HCT116 (cell line): ENCODE data around the gene STK31. TPM values are rescaled to one million over a fixed set of nuclear protein-coding genes. Genes with fewer than 3 reads are reported as not detected.

ENCODE experiments used
- ATAC-seq: fragments of 200-7000 bp; cut with Tn5 transposase; 2 replicates; pipeline ENCODE4 v1.9.1; 2020; ENCODE audit warnings: mild to moderate bottlenecking, moderate library complexity
- BruUV-seq: library from RNA; stranded (reverse); fragments of 400-500 nt; replicated peaks from 2 replicates; lab custom pipeline; 2021; lab: Mats Ljungman, UMichigan
- CTCF ChIA-PET: fragments of 300-600 bp; sonication (Branson Sonifier 250); formaldehyde crosslinking; loops from one replicate; lab custom pipeline; 2021; ENCODE audit warnings: antibody characterized with exemption; lab: Charles Lee
- POLR2A ChIA-PET: fragments of 300-600, 350-600 bp; sonication (Branson Sonifier 250); formaldehyde crosslinking; loops from one replicate; lab custom pipeline; 2021; ENCODE audit warnings: antibody characterized with exemption; lab: Charles Lee
- RAD21 ChIA-PET, 2 experiments: fragments of 300-600 bp; sonication (Branson Sonifier 250); formaldehyde crosslinking; loops; one replicate each; lab custom pipeline; 2023; ENCODE audit warnings: low total read pairs in 2 of 2; ENCODE audit not compliant: uncharacterized antibody in 2 of 2, unreplicated experiment in 2 of 2, low non-redundant PET in 1 of 2; lab: Charles Lee
- DNase-seq: peaks from one replicate; pipeline ENCODE4 v3.0.0-alpha.2; 2010; ENCODE audit warnings: low read depth, low spot score
- H2AFZ ChIP-seq: fragments of 200-600 bp; shearing (Covaris generic), sonication (generic); 2 replicates; pipeline ENCODE4 v1.6.1; 2017; ENCODE audit warnings: low read depth, mixed run types, mixed read lengths, antibody characterized with exemption, low read length; ENCODE audit not compliant: poor library complexity, severe bottlenecking
- H3K27ac ChIP-seq: 2 replicates; pipeline ENCODE4 v1.5.1; 2012; ENCODE audit warnings: low read depth, low read length
- H3K27me3 ChIP-seq: fragments of 200-600 bp; sonication (generic); 2 replicates; pipeline ENCODE4 v1.6.1; 2016; ENCODE audit warnings: mixed run types, low read length, mixed read lengths; ENCODE audit not compliant: insufficient read depth
- H3K36me3 ChIP-seq, 2 experiments: fragments of 200-500 bp in 1 of 2; fragments of 200-600 bp in 1 of 2; sonication (Bioruptor generic) in 1 of 2; sonication (generic) in 1 of 2; 2 replicates each; pipeline versions ENCODE4 v1.5.1 to v1.6.1; 2014 to 2016; ENCODE audit warnings: low read length in 2 of 2, inconsistent platforms in 1 of 2, mixed read lengths in 1 of 2, mixed run types in 1 of 2; ENCODE audit not compliant: insufficient read depth in 2 of 2, control insufficient read depth in 1 of 2
- H3K4me1 ChIP-seq, 2 experiments: fragments of 200-600 bp in 1 of 2; sonication (generic) in 1 of 2; 2 replicates each; pipeline versions ENCODE4 v1.5.1 to v1.6.1; 2012 to 2017; ENCODE audit warnings: low read length in 2 of 2, inconsistent platforms in 1 of 2, mild to moderate bottlenecking in 1 of 2, mixed read lengths in 1 of 2, mixed run types in 1 of 2, moderate library complexity in 1 of 2; ENCODE audit not compliant: insufficient read depth in 2 of 2, control insufficient read depth in 1 of 2
- H3K4me2 ChIP-seq: fragments of 200-600 bp; sonication (generic); 2 replicates; pipeline ENCODE4 v1.6.1; 2017; ENCODE audit warnings: mixed run types, low read length, mixed read lengths
- H3K4me3 ChIP-seq, 2 experiments: fragments of 200-600 bp in 1 of 2; sonication (generic) in 1 of 2; replicated peaks in 1 of 2; 2 replicates each; pipeline ENCODE4 v1.5.1; 2011 to 2016; ENCODE audit warnings: low read length in 2 of 2, control low read depth in 1 of 2, low read depth in 1 of 2, mild to moderate bottlenecking in 1 of 2, mixed read lengths in 1 of 2, mixed run types in 1 of 2
- H3K79me2 ChIP-seq: fragments of 200-600 bp; sonication (generic); 2 replicates; pipeline ENCODE4 v1.6.1; 2017; ENCODE audit warnings: mild to moderate bottlenecking, mixed run types, low read length, moderate library complexity, mixed read lengths; ENCODE audit not compliant: insufficient read depth
- H3K9ac ChIP-seq: fragments of 200-600 bp; sonication (generic); 2 replicates; pipeline ENCODE4 v1.6.1; 2016; ENCODE audit warnings: low read length, mixed read lengths
- H3K9me2 ChIP-seq: fragments of 200-600 bp; sonication (generic), shearing (Covaris generic); 2 replicates; pipeline ENCODE4 v1.6.1; 2017; ENCODE audit warnings: mixed run types, mild to moderate bottlenecking, moderate library complexity; ENCODE audit not compliant: insufficient read depth
- H3K9me3 ChIP-seq, 2 experiments: fragments of 200-500 bp in 1 of 2; fragments of 200-600 bp in 1 of 2; sonication (Bioruptor generic) in 1 of 2; sonication (generic) in 1 of 2; 2 replicates each; pipeline ENCODE4 v1.6.1; 2014 to 2017; ENCODE audit warnings: low read length in 2 of 2, mixed read lengths in 2 of 2, inconsistent platforms in 1 of 2, low read depth in 1 of 2, mild to moderate bottlenecking in 1 of 2, mixed run types in 1 of 2, moderate library complexity in 1 of 2; ENCODE audit not compliant: control insufficient read depth in 1 of 2, insufficient read depth in 1 of 2
- H4K20me1 ChIP-seq: fragments of 200-600 bp; sonication (generic), shearing (Covaris generic); 2 replicates; pipeline ENCODE4 v1.6.1; 2017; ENCODE audit warnings: mixed run types, mild to moderate bottlenecking, moderate library complexity; ENCODE audit not compliant: insufficient read depth
- CBX3 ChIP-seq: IDR thresholded peaks from 2 replicates; pipeline ENCODE4 v1.6.1; 2012; ENCODE audit warnings: low read depth
- SRF ChIP-seq: IDR thresholded peaks from 2 replicates; pipeline ENCODE4 v1.6.1; 2012; ENCODE audit warnings: low read depth
- intact Hi-C: fragments of 100-400 bp; cut with micrococcal nuclease; formaldehyde crosslinking; loops from 2 replicates; pipeline ENCODE4 v1.10.0; 2022
- total RNA-seq: library from RNA; stranded (reverse); gene quantifications from one replicate; pipeline ENCODE4 v1.2.1, GENCODE V29; 2021; ENCODE audit not compliant: unreplicated experiment
- TF ChIP-seq, protein P1 (sequence below): IDR thresholded peaks from 2 replicates; pipeline ENCODE4 v1.6.1; 2012
- TF ChIP-seq, protein P2 (sequence below), 3 experiments: fragments of 200-600 bp in 1 of 3; sonication (generic) in 1 of 3; IDR thresholded peaks in 2 of 3; conservative IDR thresholded peaks in 1 of 3; 2 replicates each; pipeline ENCODE4 v1.5.1; 2012 to 2017; ENCODE audit warnings: low read depth in 2 of 3, low read length in 2 of 3, antibody characterized with exemption in 1 of 3, borderline replicate concordance in 1 of 3, control low read depth in 1 of 3, mild to moderate bottlenecking in 1 of 3, mixed read lengths in 1 of 3, mixed run types in 1 of 3, moderate library complexity in 1 of 3; ENCODE audit not compliant: insufficient read depth in 1 of 3

STK31 gene
- total RNA-seq, 1 experiment from 2014 or later = not detected

DNA sequence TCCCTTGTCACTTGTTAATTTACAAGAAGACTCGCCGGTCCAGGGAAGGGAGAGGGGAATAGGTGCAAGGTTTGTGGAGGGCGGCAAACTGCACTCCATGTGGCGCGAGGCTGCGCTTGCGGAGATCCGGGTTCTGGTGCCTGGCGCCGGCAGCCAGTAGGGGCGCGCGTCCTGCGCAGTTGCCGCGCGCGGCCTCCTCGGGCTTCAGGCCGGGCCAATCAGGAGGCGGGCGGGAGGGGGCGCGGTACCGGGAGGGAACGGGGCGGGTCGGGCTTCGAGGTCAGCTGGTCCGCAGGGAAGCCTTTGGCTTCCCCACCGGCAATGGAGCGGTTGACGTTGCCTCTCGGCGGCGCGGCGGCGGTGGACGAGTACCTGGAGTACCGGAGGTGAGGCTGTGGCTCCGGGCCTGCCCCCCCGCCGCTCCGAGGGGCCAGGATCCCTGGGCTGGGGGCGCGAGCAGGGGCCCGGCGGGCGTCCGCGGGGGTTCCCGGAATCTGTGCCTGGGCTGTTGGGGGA, 30.1 kb upstream of the STK31 start, which contains the start of gene FAM221A:
Gene FAM221A, plus strand, starts transcription at position 302 of the 516 bp plus-strand sequence. Its CDS starts 20 bp downstream, at position 322.
- 0 out of 4 replicates have a peak, but pooled peaks cover 0 to 4% of the 10 kb centered on the region in 2 experiments for H3K9me3 ChIP-seq
- H3K4me3 ChIP-seq = peak within 1 kb of the TSS; percentile 36 to 41
- no peaks in the 10 kb centered on the region for H3K79me2 ChIP-seq
- ChIA-PET POLR2A (no interaction called here), CTCF (no interaction called here), RAD21 (no interaction called here)
- H3K4me1 ChIP-seq = peaks cover 0 to 9% of the 10 kb centered on the region in 2 experiments; a peak in 1 of 4 replicates
- H4K20me1 ChIP-seq = no peaks in the 10 kb centered on the region
- H3K9ac ChIP-seq = no peak within 1 kb of the TSS
- ATAC-seq (peak; percentile 96), DNase-seq (no peak)
- TF ChIP-seq, protein P1, sequence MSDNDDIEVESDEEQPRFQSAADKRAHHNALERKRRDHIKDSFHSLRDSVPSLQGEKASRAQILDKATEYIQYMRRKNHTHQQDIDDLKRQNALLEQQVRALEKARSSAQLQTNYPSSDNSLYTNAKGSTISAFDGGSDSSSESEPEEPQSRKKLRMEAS = peak; percentile 96
- peak; percentile 86 for TF ChIP-seq CBX3
- no peak for TF ChIP-seq SRF
- TF ChIP-seq, protein P2, sequence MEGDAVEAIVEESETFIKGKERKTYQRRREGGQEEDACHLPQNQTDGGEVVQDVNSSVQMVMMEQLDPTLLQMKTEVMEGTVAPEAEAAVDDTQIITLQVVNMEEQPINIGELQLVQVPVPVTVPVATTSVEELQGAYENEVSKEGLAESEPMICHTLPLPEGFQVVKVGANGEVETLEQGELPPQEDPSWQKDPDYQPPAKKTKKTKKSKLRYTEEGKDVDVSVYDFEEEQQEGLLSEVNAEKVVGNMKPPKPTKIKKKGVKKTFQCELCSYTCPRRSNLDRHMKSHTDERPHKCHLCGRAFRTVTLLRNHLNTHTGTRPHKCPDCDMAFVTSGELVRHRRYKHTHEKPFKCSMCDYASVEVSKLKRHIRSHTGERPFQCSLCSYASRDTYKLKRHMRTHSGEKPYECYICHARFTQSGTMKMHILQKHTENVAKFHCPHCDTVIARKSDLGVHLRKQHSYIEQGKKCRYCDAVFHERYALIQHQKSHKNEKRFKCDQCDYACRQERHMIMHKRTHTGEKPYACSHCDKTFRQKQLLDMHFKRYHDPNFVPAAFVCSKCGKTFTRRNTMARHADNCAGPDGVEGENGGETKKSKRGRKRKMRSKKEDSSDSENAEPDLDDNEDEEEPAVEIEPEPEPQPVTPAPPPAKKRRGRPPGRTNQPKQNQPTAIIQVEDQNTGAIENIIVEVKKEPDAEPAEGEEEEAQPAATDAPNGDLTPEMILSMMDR (IDR thresholded peaks at IDR 0.05 in 2 of 3, conservative IDR thresholded peaks at IDR 0.05 in 1 of 3; ENCODE audit: borderline replicate concordance in 1 of 3, insufficient read depth in 1 of 3, low read depth in 2 of 3, low read length in 2 of 3) = peak in 2 of 3 experiments; percentile 28 to 54; a peak in 3 of 6 replicates
- H3K36me3 ChIP-seq = no peaks in the 10 kb centered on the region
- H3K9me2 ChIP-seq = no peaks in the 10 kb centered on the region
- peak within 1 kb of the TSS; percentile 64 for H3K4me2 ChIP-seq
- H3K27me3 ChIP-seq = no peaks in the 10 kb centered on the region
- intact Hi-C loops = no loop called here
- BruUV-seq = no TSS peak
- no peak within 1 kb of the TSS for H3K27ac ChIP-seq
- H2AFZ ChIP-seq = peak within 1 kb of the TSS; percentile 13
